SK-N-MC (cell line): ENCODE data around the gene ACSL4.

Source experiments
- EZH2 ChIP-seq: fragments of 200-600 bp; sonication (generic); IDR thresholded peaks from one replicate; pipeline ENCODE4 v1.6.1; 2017; ENCODE audit warnings: antibody characterized with exemption
- POLR2AphosphoS5 ChIP-seq: IDR thresholded peaks from 2 replicates; pipeline ENCODE4 v1.6.1; 2012; ENCODE audit warnings: mild to moderate bottlenecking, low read depth, low read length, borderline replicate concordance

- TF ChIP-seq EZH2: no peak
- TF ChIP-seq POLR2AphosphoS5: no peak
Measured at GRCh38 chrX:109623997-109624396, 109.1 kb downstream of the ACSL4 start.
